Ovary (tissue), 9 donors: ENCODE data around the gene MDGA2. TPM values are rescaled to one million over a fixed set of nuclear protein-coding genes. Genes with fewer than 3 reads are reported as not detected.

Source experiments
- DNase-seq, 5 donors: peaks; one replicate each; pipeline ENCODE4 v3.0.0-alpha.2; 2019 to 2020
- H3K27ac ChIP-seq, 2 donors: fragments of 200-600 bp; one replicate each; pipeline versions ENCODE4 v1.5.1 to v1.8.0; 2019 to 2022
- H3K27me3 ChIP-seq: fragments of 200-600 bp; one replicate; pipeline ENCODE4 v1.8.0; 2022
- H3K36me3 ChIP-seq: fragments of 200-600 bp; sonication (generic); one replicate; pipeline ENCODE4 v1.5.1; 2019
- H3K4me1 ChIP-seq: one replicate; pipeline ENCODE4 v1.8.1; 2013; ENCODE audit warnings: mild to moderate bottlenecking, moderate library complexity; ENCODE audit not compliant: insufficient read depth
- H3K4me3 ChIP-seq: fragments of 200-600 bp; sonication (generic); one replicate; pipeline ENCODE4 v1.5.1; 2017
- H3K9me3 ChIP-seq, 2 donors: fragments of 200-600 bp in 1 of 2; sonication (generic) in 1 of 2; one replicate each; pipeline versions ENCODE4 v1.5.1 to v1.8.1; 2013 to 2019; ENCODE audit warnings: mild to moderate bottlenecking in 1 of 2, moderate library complexity in 1 of 2
- EP300 ChIP-seq: sonication (generic); formaldehyde crosslinking; IDR thresholded peaks from one replicate; pipeline ENCODE4 v1.6.1; 2017; ENCODE audit warnings: antibody characterized with exemption
- POLR2A ChIP-seq: fragments of 450-650 bp; IDR thresholded peaks from one replicate; pipeline ENCODE4 v1.6.1; 2017; ENCODE audit warnings: antibody characterized with exemption, mild to moderate bottlenecking, moderate library complexity
- WGBS, 3 donors: extraction: QIAGEN DNeasy Blood & Tissue Kit in 1 of 3; methylation state at CpG; one replicate each; pipeline versions ENCODE4 v1.1.5 to v1.1.7; 2013 to 2017; 5-methylcytosine and 5-hydroxymethylcytosine counted together
- intact Hi-C, 4 donors: fragments of 100-400 bp; cut with DNase I; formaldehyde crosslinking; loops; one replicate each; pipeline versions ENCODE4 v1.11.0 to v1.15.1; 2022 to 2023
- polyA plus RNA-seq, 2 donors: library from polyadenylated mRNA; stranded (reverse); fragments of 200-250 nt in 1 of 2; fragments of 350-450 nt in 1 of 2; fragmentation: Illumina TruSeq in 1 of 2; extraction: RNeasy Lipid Tissue Mini Kit (QIAGEN cat#74804) in 1 of 2; gene quantifications; one replicate each; pipeline ENCODE4 v1.2.3, GENCODE V29; 2013 to 2014
- total RNA-seq, 7 donors: library from RNA; depleted of rRNA in 2 of 7; stranded (reverse); fragments of >200 nt in 2 of 7; fragmentation: NEBNext Ultra II Directional in 3 of 7; extraction: Animal tissue kit (Norgen Biotek cat#: 25700) in 3 of 7; gene quantifications; one replicate each; pipeline versions ENCODE4 v1.1.0 to v1.2.4, GENCODE V29; 2016 to 2023
- TF ChIP-seq, protein P1 (sequence below), 3 donors: fragments of 450-650 bp in 2 of 3; fragments of 200-600 bp in 1 of 3; IDR thresholded peaks; one replicate each; pipeline versions ENCODE4 v1.5.1 to v1.8.0; 2016 to 2022; ENCODE audit warnings: antibody characterized with exemption in 3 of 3, mild to moderate bottlenecking in 1 of 3
- donor health status: DM: no; HTN: no; CAD: no; lungs with moderate emphysema.
- donor health status: DM: no; HTN: no; CAD: no.
- donor health status: Bipolar disorder and iron deficiency.
- donor health status: DM: yes; HTN: yes; CAD: no.
- donor health status: DM: no; HTN: no; CAD: no.
- donor health status: DM: yes; HTN: yes; CAD: no.

The MDGA2 gene
- total and polyA plus RNA-seq, 9 donors: 0.04 to 0.26 (median 0.18) TPM; not detected in 5

DNA sequence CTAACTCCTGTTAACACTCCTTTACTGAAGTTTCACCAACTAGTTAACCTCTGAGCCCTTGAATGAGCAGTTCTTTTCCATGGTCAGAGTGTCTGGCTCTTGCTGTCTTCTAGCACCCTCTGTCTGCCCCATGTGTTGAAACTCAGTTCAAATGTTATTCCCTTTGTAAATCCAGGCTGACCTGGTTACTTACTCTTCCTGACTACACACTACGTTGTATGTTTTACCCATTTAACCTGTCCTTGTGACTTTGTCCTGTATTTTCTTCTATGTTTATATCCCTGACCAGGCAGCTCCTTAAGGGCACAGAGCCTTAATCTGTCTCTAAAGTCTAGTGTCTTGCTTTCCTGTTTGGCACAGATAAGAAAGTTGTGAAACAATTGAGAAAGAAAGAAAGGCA is 634.9 kb downstream of the MDGA2 start:
- Histone ChIP-seq H3K4me1 (no peaks in the 10 kb centered on the region), H3K27ac (no peak overlapping the region), H3K27me3 (no peaks in the 10 kb centered on the region), H3K9me3 (no peaks in the 10 kb centered on the region), H3K4me3 (no peak overlapping the region), H3K36me3 (no peaks in the 10 kb centered on the region)
- TF ChIP-seq POLR2A: no peak
- TF ChIP-seq, protein P1, sequence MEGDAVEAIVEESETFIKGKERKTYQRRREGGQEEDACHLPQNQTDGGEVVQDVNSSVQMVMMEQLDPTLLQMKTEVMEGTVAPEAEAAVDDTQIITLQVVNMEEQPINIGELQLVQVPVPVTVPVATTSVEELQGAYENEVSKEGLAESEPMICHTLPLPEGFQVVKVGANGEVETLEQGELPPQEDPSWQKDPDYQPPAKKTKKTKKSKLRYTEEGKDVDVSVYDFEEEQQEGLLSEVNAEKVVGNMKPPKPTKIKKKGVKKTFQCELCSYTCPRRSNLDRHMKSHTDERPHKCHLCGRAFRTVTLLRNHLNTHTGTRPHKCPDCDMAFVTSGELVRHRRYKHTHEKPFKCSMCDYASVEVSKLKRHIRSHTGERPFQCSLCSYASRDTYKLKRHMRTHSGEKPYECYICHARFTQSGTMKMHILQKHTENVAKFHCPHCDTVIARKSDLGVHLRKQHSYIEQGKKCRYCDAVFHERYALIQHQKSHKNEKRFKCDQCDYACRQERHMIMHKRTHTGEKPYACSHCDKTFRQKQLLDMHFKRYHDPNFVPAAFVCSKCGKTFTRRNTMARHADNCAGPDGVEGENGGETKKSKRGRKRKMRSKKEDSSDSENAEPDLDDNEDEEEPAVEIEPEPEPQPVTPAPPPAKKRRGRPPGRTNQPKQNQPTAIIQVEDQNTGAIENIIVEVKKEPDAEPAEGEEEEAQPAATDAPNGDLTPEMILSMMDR (IDR thresholded peaks at IDR 0.05): no peak
- no peak for TF ChIP-seq EP300
- intact Hi-C loops: no loop called here
- DNase-seq: no peak
- 0 to 8% (median 6%) methylated on average over 1 of the region's 1 CpG for WGBS, 3 donors

DNA sequence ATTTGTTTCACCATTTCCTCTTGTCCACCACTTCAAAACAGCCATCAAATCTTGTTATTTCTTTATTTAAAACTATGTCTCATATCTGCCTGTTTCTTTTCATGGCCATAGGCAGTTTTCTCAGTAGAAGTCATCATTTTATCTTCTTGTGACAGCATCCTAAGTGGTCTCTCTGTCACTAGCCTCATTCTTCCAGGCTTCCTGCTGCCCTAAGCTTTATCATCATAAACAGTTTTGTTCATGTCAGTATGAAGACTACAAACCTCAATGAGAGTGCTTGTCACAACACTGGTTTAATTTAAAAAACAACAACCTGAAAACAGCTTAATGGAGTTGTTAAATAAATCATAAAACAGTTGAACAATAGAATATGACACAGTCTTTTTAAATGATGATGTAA is 636.1 kb downstream of the MDGA2 start:
- Histone ChIP-seq H3K36me3 (no peaks in the 10 kb centered on the region), H3K27ac (no peak overlapping the region), H3K27me3 (no peaks in the 10 kb centered on the region), H3K4me1 (no peaks in the 10 kb centered on the region), H3K9me3 (no peaks in the 10 kb centered on the region), H3K4me3 (no peak overlapping the region)
- intact Hi-C loops: no loop called here
- no peak for DNase-seq
- TF ChIP-seq EP300: no peak
- TF ChIP-seq, protein P1 (IDR thresholded peaks at IDR 0.05): no peak
- TF ChIP-seq POLR2A: no peak

DNA sequence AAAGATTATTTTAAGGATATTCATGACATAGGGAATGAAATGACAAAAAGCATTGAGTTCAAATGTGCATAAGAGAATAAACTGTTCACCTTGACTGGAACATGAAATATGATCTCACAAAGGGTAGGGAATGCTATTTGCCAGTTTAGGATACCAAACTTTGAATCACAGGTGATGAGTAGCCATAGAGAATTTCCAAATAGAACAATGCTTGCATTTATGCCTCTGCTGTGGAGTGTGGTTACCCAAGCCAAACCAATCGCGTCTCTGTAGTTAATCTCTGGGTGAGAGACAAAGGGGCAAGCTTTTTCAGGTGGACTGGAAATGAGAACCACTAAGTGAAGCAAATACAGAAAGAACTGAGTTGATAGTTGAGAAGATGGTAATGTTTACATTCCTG is 652.7 kb downstream of the MDGA2 start:
- Histone ChIP-seq H3K27me3 (no peaks in the 10 kb centered on the region), H3K9me3 (no peaks in the 10 kb centered on the region), H3K36me3 (no peaks in the 10 kb centered on the region), H3K4me1 (no peaks in the 10 kb centered on the region), H3K27ac (no peak overlapping the region), H3K4me3 (no peak overlapping the region)
- 87 to 94% (median 90%) methylated on average over 2 of the region's 2 CpGs for WGBS, 3 donors
- TF ChIP-seq, protein P1 (IDR thresholded peaks at IDR 0.05): no peak
- no peak for TF ChIP-seq EP300
- no peak for TF ChIP-seq POLR2A
- intact Hi-C loops: no loop called here
- DNase-seq: no peak

DNA sequence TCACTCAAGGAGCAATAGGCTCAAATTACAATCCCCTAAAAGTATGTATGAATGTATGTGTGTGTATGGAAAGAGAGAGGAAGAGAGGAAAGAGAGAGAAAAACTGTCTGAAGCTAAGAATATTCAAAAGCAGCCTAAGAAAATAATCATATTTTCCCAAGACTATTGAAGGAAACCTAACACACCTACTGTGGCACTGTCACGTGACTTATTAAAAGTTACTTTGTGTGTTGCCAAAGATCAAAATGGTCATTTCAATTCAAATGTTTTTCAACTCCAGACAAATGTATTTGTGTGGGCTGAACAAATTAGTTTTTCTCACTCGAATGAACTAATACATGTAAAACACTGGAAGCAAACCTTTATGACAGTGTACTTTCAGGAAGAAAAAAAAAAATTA is 654.9 kb downstream of the MDGA2 start:
- Histone ChIP-seq H3K4me3 (no peak overlapping the region), H3K27me3 (no peaks in the 10 kb centered on the region), H3K27ac (no peak overlapping the region), H3K9me3 (no peaks in the 10 kb centered on the region), H3K36me3 (no peaks in the 10 kb centered on the region), H3K4me1 (no peaks in the 10 kb centered on the region)
- WGBS, 3 donors: 20 to 33% (median 22%) methylated on average over 2 of the region's 2 CpGs
- TF ChIP-seq EP300 (no peak), POLR2A (no peak)
- TF ChIP-seq, protein P1 (IDR thresholded peaks at IDR 0.05): no peak
- intact Hi-C loops: no loop called here
- no peak for DNase-seq
